RWPE2 (cell line): ENCODE measurements around the gene BABAM2.

Source experiments
- ATAC-seq: fragments of 200-7000 bp; cut with Tn5 transposase; 3 replicates; pipeline ENCODE4 v1.9.1; 2021; ENCODE audit warnings: low read depth
- DNase-seq: peaks from one replicate; pipeline ENCODE4 v3.0.0-alpha.2; 2020; ENCODE audit warnings: low spot score
- H3K27ac ChIP-seq: fragments of 450-650 bp; 2 replicates; pipeline ENCODE4 v1.5.1; 2017; ENCODE audit warnings: mild to moderate bottlenecking; ENCODE audit not compliant: poor library complexity, severe bottlenecking
- H3K27me3 ChIP-seq: fragments of 250-450 bp; sonication (Bioruptor Pico); 2 replicates; pipeline ENCODE4 v1.5.1; 2021; ENCODE audit warnings: mild to moderate bottlenecking, moderate library complexity; ENCODE audit not compliant: insufficient read depth, poor library complexity, severe bottlenecking
- H3K36me3 ChIP-seq: fragments of 250-450 bp; sonication (Bioruptor Pico); 2 replicates; pipeline ENCODE4 v1.5.1; 2020; ENCODE audit warnings: low read depth, mild to moderate bottlenecking, moderate library complexity
- H3K4me1 ChIP-seq: fragments of 250-450 bp; sonication (Bioruptor Pico); 2 replicates; pipeline ENCODE4 v1.5.1; 2021; ENCODE audit warnings: mild to moderate bottlenecking, moderate library complexity; ENCODE audit not compliant: insufficient read depth, poor library complexity, severe bottlenecking
- H3K4me3 ChIP-seq: fragments of 250-450 bp; sonication (Bioruptor Pico); 2 replicates; pipeline ENCODE4 v1.5.1; 2021; ENCODE audit warnings: mild to moderate bottlenecking, moderate library complexity; ENCODE audit not compliant: severe bottlenecking
- H3K9me3 ChIP-seq: fragments of 250-450 bp; sonication (Bioruptor Pico); 2 replicates; pipeline ENCODE4 v1.5.1; 2021; ENCODE audit warnings: mild to moderate bottlenecking, moderate library complexity; ENCODE audit not compliant: severe bottlenecking
- TF ChIP-seq, protein P1 (sequence below): fragments of 450-650 bp; IDR thresholded peaks from one replicate; pipeline ENCODE4 v1.5.1; 2017; ENCODE audit warnings: mild to moderate bottlenecking, moderate library complexity; ENCODE audit not compliant: poor library complexity, severe bottlenecking

Gene BABAM2

DNA sequence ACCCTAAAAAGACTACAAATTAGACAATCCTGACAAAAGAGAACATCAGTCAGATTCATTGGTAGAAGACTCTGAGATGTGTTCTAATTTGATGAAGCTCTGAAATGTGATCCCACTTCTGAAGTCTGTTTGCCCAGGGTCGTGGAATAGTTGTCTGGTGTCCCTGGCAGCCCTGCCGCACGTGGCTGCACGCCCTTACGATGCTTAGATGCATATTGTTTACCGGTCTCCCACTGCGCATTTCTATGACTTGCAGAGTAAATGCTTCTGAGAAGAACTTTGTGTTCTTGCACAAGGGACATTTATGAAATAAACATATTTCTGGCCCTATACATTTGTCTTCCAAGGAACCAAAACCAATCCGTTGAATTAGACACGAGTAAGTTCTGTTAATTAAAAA is 243.2 kb downstream of the BABAM2 start:
- H3K36me3 ChIP-seq = no peaks in the 10 kb centered on the region
- H3K4me1 ChIP-seq = peaks cover 7% of the 10 kb centered on the region
- no peaks in the 10 kb centered on the region for H3K9me3 ChIP-seq
- no peak for DNase-seq
- H3K27ac ChIP-seq = no peak overlapping the region
- ATAC-seq = no peak
- TF ChIP-seq, protein P1, sequence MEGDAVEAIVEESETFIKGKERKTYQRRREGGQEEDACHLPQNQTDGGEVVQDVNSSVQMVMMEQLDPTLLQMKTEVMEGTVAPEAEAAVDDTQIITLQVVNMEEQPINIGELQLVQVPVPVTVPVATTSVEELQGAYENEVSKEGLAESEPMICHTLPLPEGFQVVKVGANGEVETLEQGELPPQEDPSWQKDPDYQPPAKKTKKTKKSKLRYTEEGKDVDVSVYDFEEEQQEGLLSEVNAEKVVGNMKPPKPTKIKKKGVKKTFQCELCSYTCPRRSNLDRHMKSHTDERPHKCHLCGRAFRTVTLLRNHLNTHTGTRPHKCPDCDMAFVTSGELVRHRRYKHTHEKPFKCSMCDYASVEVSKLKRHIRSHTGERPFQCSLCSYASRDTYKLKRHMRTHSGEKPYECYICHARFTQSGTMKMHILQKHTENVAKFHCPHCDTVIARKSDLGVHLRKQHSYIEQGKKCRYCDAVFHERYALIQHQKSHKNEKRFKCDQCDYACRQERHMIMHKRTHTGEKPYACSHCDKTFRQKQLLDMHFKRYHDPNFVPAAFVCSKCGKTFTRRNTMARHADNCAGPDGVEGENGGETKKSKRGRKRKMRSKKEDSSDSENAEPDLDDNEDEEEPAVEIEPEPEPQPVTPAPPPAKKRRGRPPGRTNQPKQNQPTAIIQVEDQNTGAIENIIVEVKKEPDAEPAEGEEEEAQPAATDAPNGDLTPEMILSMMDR = no peak
- no peaks in the 10 kb centered on the region for H3K27me3 ChIP-seq
- no peak overlapping the region for H3K4me3 ChIP-seq

DNA sequence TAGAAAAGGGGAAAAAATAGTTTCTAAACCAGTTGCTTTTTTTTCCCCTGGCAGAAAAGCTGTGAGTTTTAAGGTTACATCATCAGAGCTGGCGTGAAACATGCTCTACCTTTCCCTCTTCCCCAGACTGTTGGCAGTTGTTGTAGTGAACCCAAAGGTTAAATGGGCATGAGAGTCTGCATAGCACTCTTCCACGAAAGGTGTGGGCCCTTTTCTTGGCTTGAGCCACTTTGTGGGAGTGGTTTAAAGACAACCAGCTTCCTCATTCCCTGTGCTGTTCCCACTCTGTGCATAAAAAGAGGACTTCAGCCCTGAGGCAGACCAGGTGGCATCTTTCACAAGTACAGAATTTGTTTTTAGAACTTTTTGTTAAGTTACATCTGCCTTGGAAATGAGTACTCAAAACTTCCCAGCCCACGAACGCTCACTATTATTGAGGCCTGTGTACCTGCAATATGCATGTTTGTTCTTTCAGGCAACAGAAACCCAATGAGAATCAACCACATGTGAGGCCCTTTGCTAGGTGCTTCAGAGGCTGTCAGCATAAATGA is 243.8 kb downstream of the BABAM2 start:
- ATAC-seq = peak; percentile 21; the same call in 1 of the 3 replicates
- Histone ChIP-seq H3K27ac (no peak overlapping the region), H3K9me3 (no peaks in the 10 kb centered on the region), H3K4me3 (no peak overlapping the region), H3K36me3 (no peaks in the 10 kb centered on the region), H3K4me1 (peaks cover 7% of the 10 kb centered on the region), H3K27me3 (no peaks in the 10 kb centered on the region)
- DNase-seq = no peak
- TF ChIP-seq, protein P1 = no peak

DNA sequence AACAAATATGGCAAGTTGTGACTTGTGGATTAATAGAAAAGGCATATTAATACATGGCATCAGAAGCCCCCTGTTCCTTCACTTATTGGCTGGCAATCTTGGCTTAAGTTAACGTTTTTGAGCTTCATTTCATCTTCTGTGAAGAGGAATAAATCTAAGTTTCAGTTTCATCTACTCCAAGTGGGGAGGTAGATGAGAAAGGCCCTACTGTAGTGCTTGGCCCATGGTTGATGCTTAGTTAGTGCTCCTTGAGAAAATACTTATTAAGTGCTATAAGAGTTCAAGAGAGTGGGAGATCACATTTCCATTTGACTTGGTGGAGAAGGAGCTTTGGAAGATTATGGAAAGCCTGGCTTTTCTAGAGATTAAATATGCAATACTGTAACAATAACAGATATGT is 244.3 kb downstream of the BABAM2 start:
- TF ChIP-seq, protein P1 = no peak
- no peak overlapping the region for H3K27ac ChIP-seq
- DNase-seq = no peak
- no peak overlapping the region for H3K4me3 ChIP-seq
- no peak for ATAC-seq
- H3K4me1 ChIP-seq = peaks cover 7% of the 10 kb centered on the region
- H3K36me3 ChIP-seq = no peaks in the 10 kb centered on the region
- no peaks in the 10 kb centered on the region for H3K9me3 ChIP-seq
- H3K27me3 ChIP-seq = no peaks in the 10 kb centered on the region

DNA sequence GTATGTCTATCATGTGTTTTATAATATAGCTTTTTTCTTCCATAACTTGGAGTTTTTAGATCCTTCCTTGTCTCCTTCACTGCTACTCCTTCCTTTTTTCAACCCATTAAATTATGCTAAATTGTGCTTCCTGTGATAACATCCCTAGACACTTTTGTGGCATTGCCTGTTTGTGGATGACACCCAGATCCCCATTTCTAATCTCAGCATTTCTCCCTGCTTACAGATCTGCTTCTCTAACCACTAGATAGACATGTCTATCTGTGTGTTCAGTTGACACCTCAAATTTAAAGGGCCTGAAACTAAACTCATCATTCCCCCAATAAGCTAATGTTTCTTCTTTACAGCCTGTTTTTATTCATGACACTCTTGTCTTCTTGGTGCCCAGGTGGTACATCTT is 244.8 kb downstream of the BABAM2 start:
- ATAC-seq (no peak), DNase-seq (no peak)
- Histone ChIP-seq H3K4me1 (peaks cover 7% of the 10 kb centered on the region), H3K36me3 (no peaks in the 10 kb centered on the region), H3K27ac (no peak overlapping the region), H3K27me3 (no peaks in the 10 kb centered on the region), H3K9me3 (no peaks in the 10 kb centered on the region), H3K4me3 (no peak overlapping the region)
- TF ChIP-seq, protein P1 = no peak

DNA sequence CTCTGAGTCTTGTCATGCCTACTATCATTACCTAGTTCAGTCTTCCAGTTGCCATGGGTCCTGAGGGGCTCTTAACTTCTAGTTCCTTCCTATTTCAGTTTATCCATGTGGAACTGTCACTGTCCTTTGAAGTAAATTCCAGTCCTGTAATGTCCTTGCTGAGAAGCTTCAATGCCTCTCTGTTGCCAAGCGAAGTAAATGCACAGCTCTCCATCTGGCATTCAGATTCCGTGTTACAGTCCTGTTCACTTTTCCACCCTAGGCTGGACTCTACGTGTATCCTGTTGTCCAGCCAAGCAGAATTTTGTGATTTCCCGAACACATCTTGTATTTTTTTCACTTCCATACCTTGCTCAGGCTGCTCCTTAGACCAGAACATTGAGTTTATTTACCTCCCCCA is 245.3 kb downstream of the BABAM2 start:
- DNase-seq (no peak), ATAC-seq (no peak)
- H3K27ac ChIP-seq = no peak overlapping the region
- H3K4me3 ChIP-seq = no peak overlapping the region
- TF ChIP-seq, protein P1 = no peak
- H3K27me3 ChIP-seq = no peaks in the 10 kb centered on the region
- H3K9me3 ChIP-seq = no peaks in the 10 kb centered on the region
- H3K36me3 ChIP-seq = no peaks in the 10 kb centered on the region
- H3K4me1 ChIP-seq = peaks cover 7% of the 10 kb centered on the region
